HepG2 (cell line): ENCODE measurements around the gene SCN2A.

Experiments used
- BHLHE40 ChIP-seq: IDR thresholded peaks from 2 replicates; pipeline ENCODE4 v1.6.1; 2011; ENCODE audit warnings: low read length, improper control_type of control experiment
- CTCF ChIP-seq: sonication (generic); formaldehyde crosslinking; IDR thresholded peaks from 2 replicates; pipeline ENCODE4 v1.5.0; 2020; ENCODE audit warnings: mild to moderate bottlenecking, missing genetic modification reagents, moderate library complexity
- PAX8 ChIP-seq: sonication (generic); formaldehyde crosslinking; IDR thresholded peaks from 2 replicates; pipeline ENCODE4 v1.8.0; 2022; ENCODE audit warnings: mild to moderate bottlenecking, missing genetic modification reagents, borderline replicate concordance
- TBX2 ChIP-seq: sonication (generic); formaldehyde crosslinking; IDR thresholded peaks from 2 replicates; pipeline ENCODE4 v1.5.0; 2020; ENCODE audit warnings: missing genetic modification reagents, mild to moderate bottlenecking, borderline replicate concordance
- YY1 ChIP-seq: IDR thresholded peaks from 2 replicates; pipeline ENCODE4 v1.6.1; 2011; ENCODE audit warnings: low read length, low read depth, moderate library complexity, mild to moderate bottlenecking; ENCODE audit not compliant: insufficient read depth, insufficient replicate concordance
- ZSCAN29 ChIP-seq: sonication (generic); formaldehyde crosslinking; conservative IDR thresholded peaks from 2 replicates; pipeline ENCODE4 v1.4.0; 2020; ENCODE audit warnings: mild to moderate bottlenecking, missing genetic modification reagents

GRCh38 chr2:165293440-165294420, 54.5 kb downstream of the SCN2A start:
- TF ChIP-seq ZSCAN29 (CRISPR knock-in tag) = no peak
- TF ChIP-seq PAX8 (CRISPR knock-in tag) = no peak
- no peak for TF ChIP-seq TBX2 (CRISPR knock-in tag)
- TF ChIP-seq CTCF = peak; percentile 83
- TF ChIP-seq YY1 = no peak
- no peak for TF ChIP-seq BHLHE40
